Erythroblast (primary cell): ENCODE results near the gene ANKRD12.

ENCODE experiments used
- GATA1 ChIP-seq: IDR thresholded peaks from 2 replicates; pipeline ENCODE4 v1.6.1; 2011; ENCODE audit warnings: low read depth, mild to moderate bottlenecking, control low read depth, low read length, moderate library complexity
- POLR2A ChIP-seq: IDR thresholded peaks from 2 replicates; pipeline ENCODE4 v1.6.1; 2011; ENCODE audit warnings: mild to moderate bottlenecking, low read length

- TF ChIP-seq POLR2A (no peak), GATA1 (no peak)
These were observed 147.2 kb downstream of the ANKRD12 start for GRCh38 chr18:9283791-9284190.
